Amygdala (tissue), 56 donors: ENCODE results near the gene SLC12A3.

Experiments used
- DNase-seq, 56 donors: peaks; one replicate each; lab custom pipeline; 2025; lab: John Stamatoyannopoulos, UW

Gene SLC12A3

DNA sequence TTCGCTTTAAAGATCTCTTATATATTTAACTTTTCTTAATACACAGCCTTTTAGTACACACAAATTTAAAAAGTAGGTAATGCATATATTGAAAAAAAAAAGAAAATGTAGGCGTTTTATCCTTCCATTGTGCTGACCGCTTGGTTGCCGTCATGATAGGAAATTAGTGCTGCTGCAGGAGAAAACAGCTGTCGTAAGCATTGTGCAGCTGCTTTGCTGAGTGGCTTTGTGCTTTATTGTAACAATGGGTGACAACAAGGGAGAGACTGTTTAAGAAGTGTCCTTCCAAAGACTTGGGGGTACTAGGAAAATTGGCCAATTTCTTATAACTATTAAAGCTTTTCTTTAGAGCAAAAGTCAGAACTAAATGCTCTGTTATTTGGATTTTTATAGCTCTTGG lies 71.9 kb downstream of the SLC12A3 start:
- peak in 2 of 56 donors; percentile 17 for DNase-seq

DNA sequence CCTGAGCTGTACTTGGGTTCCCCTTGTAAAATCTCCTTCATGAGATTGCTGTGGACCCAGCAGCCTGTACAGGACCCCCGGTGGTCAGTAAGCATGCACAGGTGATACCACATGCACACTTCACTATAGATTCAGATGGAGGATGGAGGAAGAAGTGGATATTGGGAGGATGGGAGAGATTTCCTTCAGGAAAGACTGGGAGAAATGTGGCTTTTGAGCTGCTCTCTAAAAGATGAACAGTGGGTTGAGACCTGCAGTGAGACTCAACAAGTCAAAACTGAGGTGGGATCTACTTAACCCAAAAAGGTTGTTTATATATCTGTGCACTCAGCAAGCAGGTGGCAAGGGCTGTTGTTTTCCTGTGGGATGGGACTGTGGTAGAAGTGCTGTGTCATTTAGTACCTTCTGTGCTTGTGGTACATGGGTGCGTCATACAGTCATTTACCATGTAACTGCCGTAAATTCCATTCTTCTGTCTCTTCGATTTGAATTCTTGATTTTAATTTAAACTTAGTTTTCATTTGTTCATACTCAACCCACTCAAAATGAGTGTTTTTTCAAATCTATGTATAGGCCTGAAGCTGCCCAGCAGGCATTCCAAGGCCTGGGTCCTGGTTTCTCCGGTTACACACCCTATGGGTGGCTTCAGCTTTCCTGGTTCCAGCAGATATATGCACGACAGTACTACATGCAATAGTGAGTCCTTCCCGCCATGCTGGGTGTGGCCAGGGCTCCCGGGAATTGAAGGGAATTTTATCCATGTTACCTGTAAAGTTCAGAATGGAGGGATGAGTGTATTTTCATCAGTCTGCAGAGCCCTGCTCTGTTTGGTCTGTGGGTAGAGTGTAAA lies 73.9 kb downstream of the SLC12A3 start:
- no peak for DNase-seq

DNA sequence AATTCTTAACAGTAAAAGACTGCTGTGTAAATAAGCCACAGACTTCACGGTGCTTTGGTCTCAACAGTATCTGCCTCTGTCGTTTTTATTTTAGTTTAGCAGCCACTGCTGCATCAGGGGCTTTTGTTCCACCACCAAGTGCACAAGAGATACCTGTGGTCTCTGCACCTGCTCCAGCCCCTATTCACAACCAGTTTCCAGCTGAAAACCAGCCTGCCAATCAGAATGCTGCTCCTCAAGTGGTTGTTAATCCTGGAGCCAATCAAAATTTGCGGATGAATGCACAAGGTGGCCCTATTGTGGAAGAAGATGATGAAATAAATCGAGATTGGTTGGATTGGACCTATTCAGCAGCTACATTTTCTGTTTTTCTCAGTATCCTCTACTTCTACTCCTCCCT lies 74.8 kb downstream of the SLC12A3 start:
- DNase-seq, result no peak

DNA sequence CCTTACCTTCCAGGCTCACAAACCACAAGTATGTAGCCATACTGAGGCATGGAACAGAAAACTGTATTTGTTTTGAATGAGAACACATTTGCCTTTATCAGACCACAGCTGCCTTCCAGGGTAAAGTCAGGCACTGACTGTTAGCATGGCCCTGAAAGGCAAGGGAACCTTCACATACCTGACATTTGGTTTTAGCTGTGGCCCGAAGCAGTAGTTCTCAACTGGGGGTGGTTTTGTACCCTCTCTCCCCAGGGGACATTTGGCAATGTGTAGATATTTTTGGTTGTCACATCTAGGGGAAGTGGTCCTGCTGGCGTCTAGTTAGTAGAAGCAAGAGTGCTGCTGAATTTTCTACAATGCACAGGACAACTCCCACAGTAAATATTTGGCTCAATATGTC lies 76.1 kb downstream of the SLC12A3 start:
- DNase-seq, result no peak

GRCh38 chr16:56941856-56942331 lies 76.9 kb downstream of the SLC12A3 start:
- no peak for DNase-seq

DNA sequence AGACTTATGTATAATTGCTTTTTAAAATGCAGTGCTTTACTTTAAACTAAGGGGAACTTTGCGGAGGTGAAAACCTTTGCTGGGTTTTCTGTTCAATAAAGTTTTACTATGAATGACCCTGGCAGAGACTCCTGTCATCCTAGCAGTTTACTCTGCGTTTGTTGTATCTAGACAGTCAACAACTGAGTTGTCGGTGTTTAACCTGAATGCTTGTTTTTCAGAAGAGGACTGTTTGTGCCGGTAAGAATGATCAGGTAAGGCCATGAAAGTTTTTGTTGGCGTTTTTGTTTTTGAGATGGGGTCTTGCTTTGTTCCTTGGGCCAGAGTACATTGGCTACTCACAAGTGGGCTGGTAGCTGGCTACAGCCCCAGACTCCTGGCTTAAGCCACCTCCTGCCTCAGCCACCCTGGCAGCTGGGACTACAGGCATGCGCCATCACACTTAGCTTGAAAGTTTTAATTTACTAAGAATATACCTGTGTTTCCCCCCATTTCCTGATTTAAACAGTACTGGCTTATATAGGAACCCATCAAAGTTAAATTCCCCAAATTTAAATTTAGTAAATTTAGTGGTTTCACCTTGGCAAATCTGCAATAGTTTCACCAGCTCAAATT lies 78.9 kb downstream of the SLC12A3 start:
- DNase-seq, result no peak

DNA sequence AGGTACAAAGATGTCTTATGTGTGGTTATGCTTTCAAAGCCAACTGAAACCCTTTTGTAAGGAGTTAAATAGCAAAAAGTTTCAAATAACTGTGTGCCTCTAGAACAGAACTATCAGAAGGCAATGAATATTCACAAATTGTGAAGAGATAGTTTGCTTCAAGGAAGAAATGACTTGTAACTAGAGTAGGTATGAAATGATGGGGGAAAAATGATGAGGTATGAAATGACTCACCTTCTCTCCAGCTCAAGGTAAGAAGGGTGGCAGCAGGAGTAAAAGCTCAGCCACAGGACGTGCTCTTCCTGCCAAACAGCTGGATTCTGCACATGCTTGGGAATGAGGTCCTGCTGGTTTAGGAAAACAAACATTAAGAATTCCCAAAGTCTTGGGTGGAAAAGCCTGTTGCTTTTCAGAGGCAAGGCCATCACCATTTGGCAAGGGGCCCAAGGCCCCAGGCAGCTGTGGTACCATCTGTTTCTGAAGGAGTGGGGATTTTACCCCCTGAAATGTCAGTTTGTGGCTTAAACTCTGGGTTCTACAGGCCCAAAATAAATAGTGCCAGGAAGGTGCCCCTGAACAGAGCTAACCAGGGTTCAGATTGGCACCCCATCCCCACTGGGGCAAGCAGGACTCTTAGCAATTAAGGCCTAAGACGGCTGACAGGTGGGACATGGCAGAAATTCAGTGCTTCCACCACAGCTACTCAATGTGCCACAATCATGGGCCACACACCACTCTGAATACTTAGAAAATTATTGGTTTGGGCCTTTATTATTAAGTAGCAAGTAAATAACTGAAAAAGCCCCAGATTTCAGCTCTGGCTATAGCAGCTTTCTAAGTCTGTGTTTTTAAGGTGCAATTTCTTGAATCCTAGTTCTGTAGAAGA lies 80.2 kb downstream of the SLC12A3 start:
- no peak for DNase-seq

GRCh38 chr16:56945847-56946527 lies 81.0 kb downstream of the SLC12A3 start:
- DNase-seq, result no peak

GRCh38 chr16:56946767-56947603 lies 82.0 kb downstream of the SLC12A3 start:
- no peak for DNase-seq

- no peak for DNase-seq
These were observed 82.6 kb downstream of the SLC12A3 start for GRCh38 chr16:56947604-56947995.

GRCh38 chr16:56948234-56948633 lies 83.2 kb downstream of the SLC12A3 start:
- no peak for DNase-seq

DNA sequence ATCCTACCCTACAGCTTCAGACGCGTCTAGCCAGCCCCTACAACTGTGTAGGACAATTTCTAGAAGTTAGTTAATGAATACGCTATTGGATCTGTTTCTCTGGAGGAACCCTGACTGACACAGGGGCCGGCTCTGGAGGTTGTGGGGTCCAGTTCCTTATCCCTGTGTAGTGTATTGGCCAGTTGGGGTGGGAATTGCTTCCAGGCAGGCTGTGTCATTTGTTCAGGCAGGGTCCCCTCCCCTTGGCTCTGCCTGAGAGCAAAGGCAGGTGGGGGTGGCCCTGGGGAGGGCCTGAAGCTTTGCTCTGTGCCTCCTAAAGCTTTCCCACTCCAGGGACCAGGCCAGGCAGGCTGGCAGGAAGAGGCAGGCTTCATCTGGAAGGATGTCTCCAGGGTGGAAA lies 85.0 kb downstream of the SLC12A3 start:
- DNase-seq, result no peak

DNA sequence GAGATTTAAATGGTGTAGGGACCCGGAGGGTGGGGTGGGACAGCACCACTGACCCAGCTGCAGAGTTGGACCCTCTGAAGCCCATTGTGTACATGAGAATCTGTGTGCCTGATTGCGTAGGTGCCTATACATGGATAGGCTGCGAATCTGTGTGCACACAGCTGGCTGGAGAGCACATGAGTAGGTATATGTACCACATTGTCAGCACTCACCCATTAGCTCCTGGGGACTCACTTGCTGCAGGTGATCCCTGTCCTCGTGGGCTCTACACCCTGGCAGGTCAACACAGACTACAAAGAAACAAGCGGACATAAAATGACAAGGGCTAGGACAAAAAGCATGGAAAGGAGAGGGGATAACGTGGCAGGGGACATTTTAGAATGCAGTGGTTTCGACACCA lies 85.4 kb downstream of the SLC12A3 start:
- no peak for DNase-seq

GRCh38 chr16:56950881-56951771 lies 86.1 kb downstream of the SLC12A3 start:
- peak in 9 of 56 donors; percentile 7 to 50 (median 21) for DNase-seq

DNA sequence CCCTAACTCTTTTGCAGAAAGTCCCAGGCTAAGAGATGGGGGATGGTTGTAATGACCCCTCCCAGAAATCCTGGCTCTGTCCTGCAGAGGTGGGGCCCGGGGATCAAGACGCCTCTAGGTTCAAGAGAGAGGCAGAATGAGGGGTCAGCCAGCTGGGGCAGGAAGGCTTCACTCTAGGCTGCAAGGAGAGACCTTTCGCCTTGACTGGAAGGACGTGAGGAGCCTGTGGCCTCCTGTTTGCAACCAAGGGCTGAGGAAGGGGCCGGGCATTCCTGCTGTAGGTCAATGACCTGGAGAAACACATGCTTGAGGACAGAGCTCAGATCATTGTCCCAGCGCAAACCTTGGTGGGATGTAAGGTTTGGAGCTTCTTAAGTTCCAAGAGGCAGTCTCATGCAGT lies 88.0 kb downstream of the SLC12A3 start:
- no peak for DNase-seq

GRCh38 chr16:56956076-56956475 lies 91.1 kb downstream of the SLC12A3 start:
- no peak for DNase-seq

DNA sequence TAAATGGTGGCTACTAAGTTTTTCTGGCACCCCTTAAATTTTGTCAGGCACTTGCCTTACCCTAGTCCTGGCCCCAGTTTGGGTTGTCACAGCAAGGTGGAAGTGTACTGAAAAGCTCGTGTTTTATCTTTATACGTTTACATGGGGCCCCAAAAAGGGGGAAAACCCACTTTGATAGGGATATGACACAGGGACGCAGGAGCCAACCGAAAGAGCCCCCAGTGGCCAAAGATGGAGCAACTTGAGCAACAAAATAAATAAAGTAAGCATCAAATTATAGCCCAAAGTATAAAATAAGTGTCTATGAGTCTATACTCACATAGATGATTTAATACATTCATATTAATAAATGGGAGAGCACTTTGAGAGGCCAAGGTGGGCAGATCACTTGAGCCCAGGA lies 91.7 kb downstream of the SLC12A3 start:
- no peak for DNase-seq

- DNase-seq, result no peak
These were observed 95.8 kb downstream of the SLC12A3 start for GRCh38 chr16:56960681-56961281.
